NK-92 (cell line): ENCODE data around the gene MORC2.

Experiments
- DNase-seq: peaks from one replicate; lab custom pipeline; 2025; ENCODE audit not compliant: unreplicated experiment; lab: John Stamatoyannopoulos, UW

The MORC2 gene

DNA sequence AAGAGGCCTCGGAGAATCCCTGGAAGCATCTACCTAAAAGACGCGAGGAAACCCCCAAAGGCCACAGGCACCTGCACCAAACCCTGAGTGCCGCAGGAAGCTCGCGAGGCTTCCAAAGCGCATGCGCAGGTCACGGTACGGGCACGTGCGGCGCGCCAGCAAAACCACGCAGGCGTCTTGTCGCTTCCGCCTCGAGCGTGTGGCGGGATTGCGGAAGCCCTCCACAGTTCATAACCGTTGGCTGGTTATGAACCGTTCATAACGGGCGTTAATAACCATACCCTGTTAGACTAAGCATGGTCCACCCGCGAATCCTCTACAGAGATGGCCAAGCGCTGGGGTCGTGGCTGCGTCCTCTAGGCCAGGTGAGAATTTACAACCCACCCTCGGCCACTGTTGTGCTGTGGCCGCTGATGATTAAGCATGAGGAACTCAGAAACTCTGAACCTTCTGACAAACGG is 46.4 kb downstream of the MORC2 start:
- peak; percentile 14 for DNase-seq

DNA sequence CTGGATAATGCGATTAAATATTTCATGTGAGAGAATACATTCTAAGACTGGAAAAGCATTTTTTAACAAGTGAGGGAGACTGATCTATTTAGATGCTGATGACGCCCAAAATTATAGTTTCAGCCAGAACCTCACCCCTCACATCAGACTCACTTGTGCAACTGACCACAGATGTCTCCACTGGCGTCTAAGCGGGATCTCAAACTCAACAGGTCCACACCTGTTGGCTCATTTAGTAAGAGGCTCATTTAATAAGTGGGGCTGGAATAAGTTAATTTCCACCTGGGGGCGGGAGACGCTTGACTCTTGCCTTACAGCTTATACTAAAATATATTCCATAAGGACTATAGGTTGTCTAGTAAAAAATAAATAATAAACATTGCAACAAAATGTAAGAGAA is 47.5 kb downstream of the MORC2 start:
- DNase-seq = no peak

DNA sequence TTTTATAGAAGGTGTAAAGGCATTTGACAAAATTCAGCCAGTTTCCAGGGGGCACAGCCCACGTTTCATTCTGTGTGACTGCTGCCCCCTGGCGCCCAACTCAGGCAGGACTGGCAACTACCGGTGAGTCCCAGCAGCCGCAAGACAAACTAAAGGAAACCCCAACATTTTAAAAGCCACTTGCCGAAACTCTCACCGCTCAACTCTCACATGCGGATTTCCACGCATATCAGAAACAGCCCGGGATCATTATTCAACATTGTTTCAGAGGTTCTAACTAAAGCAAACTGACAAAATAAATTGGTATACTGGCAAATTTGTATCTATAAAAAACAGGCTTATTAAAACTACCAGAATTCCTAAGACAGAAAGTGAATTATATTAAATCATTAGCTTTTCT is 48.2 kb downstream of the MORC2 start:
- DNase-seq = peak; percentile 20

DNA sequence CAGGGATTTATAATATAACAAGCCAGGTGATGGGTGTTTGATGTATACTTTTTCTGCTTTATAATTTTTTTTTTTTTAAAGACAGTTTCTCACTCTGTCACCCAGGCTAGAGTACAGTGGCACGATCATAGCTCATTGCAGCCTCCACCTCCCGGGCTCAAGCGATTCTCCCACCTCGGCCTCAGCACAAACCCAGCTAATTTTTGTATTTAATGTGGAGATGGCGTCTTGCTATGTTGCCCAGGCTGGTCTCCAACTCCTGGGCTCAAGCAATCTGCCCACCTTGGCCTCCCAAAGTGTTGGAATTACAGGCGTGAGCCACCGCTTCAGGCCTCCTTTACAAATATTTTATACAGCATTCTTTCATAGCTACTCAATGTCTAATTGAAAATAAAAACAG is 48.6 kb downstream of the MORC2 start:
- DNase-seq = no peak

- no peak for DNase-seq
Measured at GRCh38 chr22:30918761-30919160, 49.8 kb downstream of the MORC2 start.

- DNase-seq = no peak
Measured at GRCh38 chr22:30910358-30910757, 58.2 kb downstream of the MORC2 start.

DNA sequence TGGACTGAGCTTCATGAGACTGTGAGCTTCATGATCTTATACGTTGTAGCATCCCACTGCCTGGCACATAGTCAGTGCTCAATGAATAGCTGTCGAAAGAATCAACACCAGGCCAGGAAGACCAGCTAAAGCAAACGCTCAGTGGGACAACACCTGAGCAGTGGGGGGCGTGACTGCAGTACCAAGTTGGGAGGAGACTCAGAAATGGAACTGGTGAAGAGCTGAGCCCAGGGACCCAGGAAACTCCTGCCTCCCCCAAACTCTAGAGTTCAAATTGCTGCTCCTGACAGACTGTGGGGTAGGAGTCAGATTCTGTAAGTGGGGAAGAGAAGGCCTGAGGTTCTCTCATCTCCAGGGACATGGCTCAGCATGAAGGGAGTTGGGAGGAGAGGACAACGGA is 59.3 kb downstream of the MORC2 start:
- no peak for DNase-seq

DNA sequence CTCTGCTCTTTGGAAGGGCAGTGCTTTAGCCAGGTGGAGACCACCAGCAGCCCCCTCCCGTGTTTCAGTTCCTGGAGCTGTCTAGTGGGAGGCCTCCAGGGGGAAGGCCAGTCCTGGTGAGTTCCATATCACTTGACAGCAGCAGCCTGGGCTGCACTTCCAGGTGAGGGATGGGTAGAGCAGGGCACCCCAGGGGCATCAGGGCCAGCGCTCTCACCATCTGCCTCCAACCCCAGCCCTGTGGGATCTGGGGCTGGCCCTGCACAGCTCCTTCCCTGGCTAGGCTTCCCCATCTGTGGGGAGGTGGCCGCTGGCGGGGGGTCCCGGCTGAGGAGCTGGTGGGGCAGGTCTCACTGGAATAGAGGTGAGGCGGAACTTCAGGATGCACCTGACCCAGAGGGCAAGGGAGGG is 60.5 kb downstream of the MORC2 start:
- DNase-seq = no peak

DNA sequence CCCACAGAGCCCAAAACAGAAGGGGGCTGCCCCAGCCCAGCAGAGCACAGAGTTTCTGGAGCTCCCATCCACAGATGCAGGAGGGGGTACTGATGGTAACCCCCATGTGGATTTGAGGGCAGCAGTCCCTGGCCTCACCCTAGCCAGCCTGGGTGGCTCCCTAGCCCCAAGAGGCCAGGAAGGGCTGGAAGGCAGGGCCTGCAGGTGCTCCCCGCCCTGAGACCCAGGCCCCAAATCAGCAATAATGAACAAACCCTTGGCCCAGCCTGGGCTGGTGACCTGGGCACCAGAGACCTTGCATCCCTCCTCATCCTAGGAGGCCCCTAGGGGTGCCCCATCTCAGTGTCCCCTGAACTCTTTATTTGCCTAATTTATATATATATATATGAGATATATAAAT is 61.6 kb downstream of the MORC2 start:
- DNase-seq = no peak

GRCh38 chr22:30906411-30906810 is 62.2 kb downstream of the MORC2 start:
- no peak for DNase-seq

DNA sequence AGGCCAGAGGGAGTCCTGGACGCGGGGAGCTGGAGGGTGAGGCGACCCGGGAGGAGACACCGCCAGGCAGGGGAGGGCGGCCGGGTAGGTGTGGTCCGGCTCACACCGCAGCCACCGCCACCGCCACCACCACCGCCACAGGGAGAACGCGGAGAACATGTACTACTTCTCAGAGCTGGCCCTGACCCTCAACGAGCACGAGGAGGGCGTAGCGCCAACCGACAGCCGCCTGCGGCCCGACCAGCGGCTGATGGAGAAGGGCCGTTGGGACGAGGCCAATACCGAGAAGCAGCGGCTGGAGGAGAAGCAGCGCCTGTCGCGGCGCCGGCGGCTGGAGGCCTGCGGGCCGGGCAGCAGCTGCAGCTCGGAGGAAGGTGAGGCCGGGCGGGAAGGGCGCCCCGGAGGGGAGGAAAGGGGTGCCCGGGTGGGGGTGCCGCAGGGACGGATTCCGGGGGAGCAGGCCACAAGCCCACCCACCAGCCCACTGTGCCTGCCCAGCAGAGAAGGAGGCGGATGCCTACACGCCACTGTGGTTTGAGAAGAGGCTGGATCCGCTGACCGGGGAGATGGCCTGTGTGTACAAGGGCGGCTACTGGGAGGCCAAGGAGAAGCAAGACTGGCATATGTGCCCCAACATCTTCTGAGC is 62.8 kb downstream of the MORC2 start:
- no peak for DNase-seq

GRCh38 chr22:30903876-30904460 is 64.6 kb downstream of the MORC2 start:
- DNase-seq = no peak

GRCh38 chr22:30902496-30903357 is 65.8 kb downstream of the MORC2 start:
- DNase-seq = no peak

- no peak for DNase-seq
Measured at GRCh38 chr22:30894371-30894740, 74.2 kb downstream of the MORC2 start.

DNA sequence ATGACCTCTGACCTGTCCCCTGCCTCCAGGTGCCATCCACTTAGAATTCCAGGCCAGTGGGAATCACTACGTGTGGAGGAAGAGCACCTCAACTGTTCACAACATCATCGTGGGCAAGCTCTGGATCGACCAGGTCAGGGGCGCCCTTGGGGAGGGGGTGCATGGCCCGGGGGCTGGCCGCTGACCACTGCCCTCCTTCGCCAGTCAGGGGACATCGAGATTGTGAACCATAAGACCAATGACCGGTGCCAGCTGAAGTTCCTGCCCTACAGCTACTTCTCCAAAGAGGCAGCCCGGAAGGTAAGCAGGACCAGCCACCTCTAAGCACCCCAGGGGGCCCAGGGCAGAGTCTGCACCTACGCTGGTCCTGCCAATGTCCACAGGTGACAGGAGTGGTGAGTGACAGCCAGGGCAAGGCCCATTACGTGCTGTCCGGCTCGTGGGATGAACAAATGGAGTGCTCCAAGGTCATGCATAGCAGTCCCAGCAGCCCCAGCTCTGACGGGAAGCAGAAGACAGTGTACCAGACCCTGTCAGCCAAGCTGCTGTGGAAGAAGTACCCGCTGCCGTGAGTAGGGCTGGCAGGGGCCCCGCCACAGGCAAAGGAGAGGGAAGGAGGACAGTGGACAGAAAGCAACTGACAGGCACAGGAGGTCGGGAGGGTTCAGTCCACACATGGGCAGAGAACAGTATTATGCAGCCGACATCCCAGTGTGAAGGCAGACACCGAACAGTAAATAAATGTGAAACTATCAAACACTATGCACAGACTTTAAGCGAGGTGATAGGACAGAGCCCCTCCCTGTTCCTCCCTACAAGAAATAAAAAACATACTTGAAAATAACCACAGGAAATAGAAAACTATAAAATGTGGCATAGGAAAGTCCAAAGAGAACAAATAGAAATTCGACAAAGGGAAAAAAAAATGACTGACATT is 74.9 kb downstream of the MORC2 start:
- no peak for DNase-seq

DNA sequence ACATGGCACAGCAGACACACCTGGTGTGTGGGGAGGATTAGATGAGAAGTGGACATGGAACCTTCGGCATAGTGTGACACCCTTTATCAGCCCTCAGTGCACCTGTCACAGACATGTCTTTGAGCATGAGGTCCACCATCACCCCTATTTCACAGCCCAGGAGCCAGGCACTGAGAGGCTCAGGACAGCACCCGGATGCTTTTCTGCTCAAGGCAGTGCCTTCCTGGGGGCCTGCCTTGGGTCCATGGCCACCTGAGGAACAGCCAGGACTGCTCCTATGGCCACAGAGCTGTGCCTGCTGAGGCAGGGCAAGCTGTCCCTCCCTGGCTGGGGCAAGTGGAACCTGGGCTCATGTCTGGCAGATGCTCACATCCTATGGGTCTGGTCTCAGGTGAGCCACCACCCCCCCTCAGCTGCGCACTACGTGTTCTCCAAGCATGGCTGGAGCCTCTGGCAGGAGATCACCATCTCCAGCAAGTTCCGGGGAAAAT is 75.8 kb downstream of the MORC2 start:
- no peak for DNase-seq

DNA sequence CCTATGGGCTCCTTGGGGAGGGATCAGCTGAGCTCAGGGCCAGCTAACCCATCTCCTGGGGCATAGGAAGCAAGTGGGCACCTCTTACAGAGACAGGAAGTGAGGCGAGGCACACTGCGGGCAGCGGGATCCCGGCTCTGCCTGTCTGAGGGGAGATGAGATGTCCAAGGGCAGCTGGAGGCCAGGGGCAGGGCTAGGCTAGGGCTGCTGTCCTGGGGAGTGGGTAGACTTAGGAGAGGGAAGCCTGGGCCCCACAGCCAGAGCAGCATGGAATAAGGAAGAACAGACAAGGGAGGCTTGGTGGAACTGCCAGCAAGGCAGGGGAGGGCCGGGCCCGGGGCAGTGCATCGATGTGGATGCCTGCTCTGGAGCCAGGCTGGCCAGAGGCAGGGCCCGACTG is 76.3 kb downstream of the MORC2 start:
- no peak for DNase-seq

DNA sequence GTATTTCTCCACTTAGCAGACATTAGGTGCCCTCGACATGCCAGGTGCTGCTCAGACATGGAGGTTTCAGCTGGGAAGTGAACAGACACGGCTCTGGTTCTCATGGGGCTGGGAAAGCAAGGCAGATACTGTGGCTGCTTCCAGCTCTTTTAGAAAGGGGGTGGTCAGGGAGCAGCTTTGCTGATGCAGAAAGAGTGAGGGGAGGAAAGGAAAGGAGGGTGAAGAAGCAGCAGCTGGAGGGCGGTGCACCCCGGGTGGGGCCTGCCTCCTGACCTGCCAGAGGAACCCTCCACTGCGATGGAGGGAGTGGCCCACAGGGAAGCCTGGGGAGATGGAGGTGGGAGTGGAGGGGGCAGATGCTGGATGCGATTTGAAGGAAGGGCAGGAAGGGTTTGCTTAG is 76.8 kb downstream of the MORC2 start:
- DNase-seq = no peak

GRCh38 chr22:30891443-30891755 is 77.2 kb downstream of the MORC2 start:
- DNase-seq = no peak

DNA sequence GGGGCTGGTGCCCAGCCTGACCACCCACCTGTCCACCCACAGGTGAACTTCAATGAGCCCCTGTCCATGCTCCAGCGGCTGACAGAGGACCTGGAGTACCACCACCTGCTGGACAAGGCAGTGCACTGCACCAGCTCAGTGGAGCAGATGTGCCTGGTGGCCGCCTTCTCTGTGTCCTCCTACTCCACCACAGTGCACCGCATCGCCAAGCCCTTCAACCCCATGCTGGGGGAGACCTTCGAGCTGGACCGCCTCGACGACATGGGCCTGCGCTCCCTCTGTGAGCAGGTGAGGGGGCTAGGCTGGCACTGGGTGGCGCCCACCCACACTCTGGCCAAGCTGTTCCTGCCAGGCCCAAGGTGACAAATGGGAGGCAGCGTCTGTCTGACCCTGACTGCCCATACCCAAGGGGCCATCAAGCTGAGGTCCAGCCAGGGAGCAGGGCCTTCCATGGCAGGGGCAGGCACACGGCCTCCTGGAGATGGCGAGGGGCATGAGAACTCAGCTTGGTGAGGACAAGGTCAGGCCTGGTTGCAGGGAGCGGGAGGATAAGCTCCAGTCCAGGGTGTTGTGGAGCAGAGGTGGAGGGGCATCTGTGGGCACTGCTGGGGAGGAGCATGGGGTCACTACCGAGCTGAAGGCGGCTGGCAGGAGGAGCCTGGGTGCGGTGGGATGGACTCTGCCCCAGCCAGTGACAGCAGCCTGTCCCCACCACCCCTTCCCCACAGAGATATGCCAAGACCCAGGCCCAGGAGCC is 77.7 kb downstream of the MORC2 start:
- no peak for DNase-seq
